HepG2 (cell line): ENCODE data around the gene NPB.
A peak's percentile ranks its signal among the peaks of the same experiment; 100 is the strongest.

ENCODE experiments used
- ATM ChIP-seq: fragments of 450-650 bp; IDR thresholded peaks from 2 replicates; pipeline ENCODE4 v1.7.1; 2017; ENCODE audit warnings: mild to moderate bottlenecking, borderline replicate concordance
- BHLHE40 ChIP-seq: IDR thresholded peaks from 2 replicates; pipeline ENCODE4 v1.6.1; 2011; ENCODE audit warnings: low read length, improper control_type of control experiment
- CHD2 ChIP-seq: IDR thresholded peaks from 2 replicates; pipeline ENCODE4 v1.6.1; 2011; ENCODE audit warnings: low read depth, low read length, improper control_type of control experiment
- CTCF ChIP-seq: sonication (generic); formaldehyde crosslinking; IDR thresholded peaks from 2 replicates; pipeline ENCODE4 v1.5.0; 2020; ENCODE audit warnings: mild to moderate bottlenecking, missing genetic modification reagents, moderate library complexity
- MAFF ChIP-seq: IDR thresholded peaks from 2 replicates; pipeline ENCODE4 v1.6.1; 2011; ENCODE audit warnings: low read depth, low read length, improper control_type of control experiment
- MYC ChIP-seq: sonication (generic); formaldehyde crosslinking; IDR thresholded peaks from 2 replicates; pipeline ENCODE4 v1.9.0; 2021; ENCODE audit warnings: missing genetic modification reagents, borderline replicate concordance
- NFE2 ChIP-seq: sonication (generic); formaldehyde crosslinking; IDR thresholded peaks from 2 replicates; pipeline ENCODE4 v1.4.0; 2020; ENCODE audit warnings: missing genetic modification reagents
- NR1H2 ChIP-seq: sonication (generic); formaldehyde crosslinking; IDR thresholded peaks from 2 replicates; pipeline ENCODE4 v1.8.1; 2022; ENCODE audit warnings: low read depth, missing genetic modification reagents, borderline replicate concordance
- PRPF4 ChIP-seq: fragments of 200-400 bp; formaldehyde crosslinking; IDR thresholded peaks from 2 replicates; pipeline ENCODE4 v1.6.1; 2016; ENCODE audit warnings: low read length, low read depth; ENCODE audit not compliant: poor library complexity, severe bottlenecking
- ZFP41 ChIP-seq: sonication (generic); formaldehyde crosslinking; IDR thresholded peaks from 2 replicates; pipeline ENCODE4 v1.4.0; 2020; ENCODE audit warnings: mild to moderate bottlenecking, missing genetic modification reagents, borderline replicate concordance
- ZNF335 ChIP-seq: sonication (generic); formaldehyde crosslinking; IDR thresholded peaks from 2 replicates; pipeline ENCODE4 v1.4.0; 2020; ENCODE audit warnings: missing genetic modification reagents
- ZNF782 ChIP-seq: sonication (generic); formaldehyde crosslinking; IDR thresholded peaks from 2 replicates; pipeline ENCODE4 v1.4.0; 2020; ENCODE audit warnings: missing genetic modification reagents, mild to moderate bottlenecking, borderline replicate concordance

GRCh38 chr17:81901167-81902022 lies 643 bp upstream of the NPB start:
- TF ChIP-seq ATM (no peak), ZFP41 (no peak; the same call in 1 of the 2 replicates), MAFF (no peak), ZNF782 (no peak), MYC (peak; percentile 5; the same call in 1 of the 2 replicates), CHD2 (no peak), ZNF335 (CRISPR knock-in tag) (no peak), BHLHE40 (no peak), CTCF (CRISPR knock-in tag) (no peak), PRPF4 (no peak), NFE2 (CRISPR knock-in tag) (no peak), NR1H2 (CRISPR knock-in tag) (no peak)
